ENCODE results near the gene DNAH17.
"Not testable (repeated sequence)": the region's sequence is repeated elsewhere in the genome, so short reads cannot be mapped to it uniquely, and the experiment has no call there.

Gene DNAH17

DNA sequence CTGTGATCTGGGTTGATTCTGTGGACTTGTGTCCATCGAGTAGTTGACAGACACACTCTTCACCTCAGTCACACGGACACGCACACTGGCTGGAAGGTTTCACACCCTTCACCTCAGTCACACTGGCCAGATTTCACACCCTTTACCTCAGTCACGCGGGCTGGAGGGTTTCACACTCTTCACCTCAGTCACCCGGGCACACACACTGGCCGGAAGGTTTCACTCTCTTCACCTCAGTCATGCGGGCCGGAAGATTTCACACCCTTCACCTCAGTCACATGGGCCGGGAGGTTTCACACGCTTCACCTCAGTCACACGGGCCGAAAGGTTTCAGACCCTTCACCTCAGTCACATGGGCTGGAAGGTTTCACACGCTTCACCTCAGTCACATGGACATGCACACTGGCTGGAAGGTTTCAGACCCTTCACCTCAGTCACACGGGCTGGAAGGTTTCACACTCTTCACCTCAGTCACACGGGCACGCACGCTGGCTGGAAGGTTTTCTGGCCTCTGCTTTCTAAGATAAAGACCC is 102.5 kb downstream of the DNAH17 start:
- no peak for FAIRE-seq

GRCh38 chr17:78473951-78474613 is 103.1 kb downstream of the DNAH17 start:
- no peak for FAIRE-seq

DNA sequence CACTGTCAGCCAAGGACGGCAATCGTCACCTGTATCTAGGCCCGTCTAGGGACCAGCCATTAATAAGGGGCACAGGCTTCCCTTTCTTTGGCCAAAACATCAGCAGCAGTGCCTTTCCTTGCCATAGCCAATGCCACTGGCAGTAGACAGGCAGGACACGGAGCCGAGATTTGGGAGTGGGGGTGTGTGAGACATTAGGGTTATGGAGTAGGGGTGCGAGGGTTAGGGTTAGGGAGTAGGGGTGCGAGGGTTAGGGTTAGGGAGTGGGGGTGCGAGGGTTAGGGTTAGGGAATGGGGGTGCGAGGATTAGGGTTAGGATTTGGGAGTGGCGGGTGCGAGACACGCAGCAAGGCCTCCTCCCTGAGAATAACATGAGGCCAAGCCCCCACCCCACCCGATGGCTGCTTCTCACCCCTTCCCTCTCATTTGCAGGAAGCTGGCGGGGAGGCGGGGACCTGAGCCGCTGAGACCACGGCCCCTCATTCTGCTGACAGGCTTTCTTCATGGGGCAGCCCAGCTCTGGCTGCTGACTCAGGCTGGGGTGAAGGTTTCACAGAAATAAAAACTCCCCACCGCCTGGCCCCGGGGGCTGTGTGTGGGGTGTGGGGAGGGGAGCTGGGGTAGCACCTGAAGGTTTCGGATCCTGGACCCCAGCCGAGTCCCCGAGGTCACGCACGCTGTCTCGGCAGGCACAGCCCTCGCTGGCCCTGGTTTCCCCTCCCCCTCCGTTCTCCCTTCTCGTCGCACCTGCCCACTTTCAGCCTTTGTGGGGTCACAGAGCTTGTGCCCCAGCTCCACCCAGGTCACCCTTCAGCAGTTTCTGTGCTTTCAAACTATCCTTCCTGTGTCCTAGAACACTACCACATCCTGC is 104.9 kb downstream of the DNAH17 start:
- FAIRE-seq = no peak

DNA sequence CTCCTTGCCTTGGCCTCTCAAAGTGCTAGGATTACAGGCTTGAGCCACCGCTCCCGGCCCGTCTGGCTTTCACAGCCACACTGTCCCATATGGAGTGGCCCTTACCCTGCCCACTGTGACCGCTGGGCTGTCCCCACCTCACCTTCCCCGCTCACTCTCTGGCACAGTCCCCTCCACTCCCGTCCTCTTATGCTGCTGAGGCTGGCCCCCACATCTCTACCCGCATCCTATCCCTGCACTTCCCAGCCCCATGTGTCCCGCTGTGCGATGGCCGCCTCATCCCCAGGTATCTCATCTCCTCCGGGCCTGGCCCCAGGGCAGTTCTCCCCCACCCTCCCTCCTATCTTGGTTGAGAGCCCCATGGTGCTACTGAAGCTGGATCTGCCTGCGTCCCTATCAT is 105.6 kb downstream of the DNAH17 start:
- FAIRE-seq = no peak

DNA sequence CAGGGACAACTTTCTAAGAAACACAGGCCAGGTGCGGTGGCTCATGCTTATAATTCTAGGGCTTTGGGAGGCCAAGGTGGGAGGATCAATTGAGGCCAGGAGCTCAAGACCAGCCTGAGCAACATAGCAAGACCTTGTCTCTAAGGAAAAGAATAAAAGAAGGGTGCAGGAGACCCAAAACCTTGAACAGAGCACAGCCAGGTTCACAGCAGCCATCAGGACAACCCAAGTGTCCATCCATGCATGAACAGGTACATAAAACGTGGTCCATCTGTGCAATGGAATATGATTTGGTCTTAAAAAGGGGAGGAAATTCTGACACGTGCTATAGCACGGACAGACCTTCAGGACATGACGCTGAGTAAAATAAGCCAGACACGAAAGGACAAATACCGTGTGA is 107.8 kb downstream of the DNAH17 start:
- FAIRE-seq = no peak

GRCh38 chr17:78468366-78468765 is 108.8 kb downstream of the DNAH17 start:
- FAIRE-seq = no peak

GRCh38 chr17:78466786-78467715 is 110.1 kb downstream of the DNAH17 start:
- no peak for FAIRE-seq

DNA sequence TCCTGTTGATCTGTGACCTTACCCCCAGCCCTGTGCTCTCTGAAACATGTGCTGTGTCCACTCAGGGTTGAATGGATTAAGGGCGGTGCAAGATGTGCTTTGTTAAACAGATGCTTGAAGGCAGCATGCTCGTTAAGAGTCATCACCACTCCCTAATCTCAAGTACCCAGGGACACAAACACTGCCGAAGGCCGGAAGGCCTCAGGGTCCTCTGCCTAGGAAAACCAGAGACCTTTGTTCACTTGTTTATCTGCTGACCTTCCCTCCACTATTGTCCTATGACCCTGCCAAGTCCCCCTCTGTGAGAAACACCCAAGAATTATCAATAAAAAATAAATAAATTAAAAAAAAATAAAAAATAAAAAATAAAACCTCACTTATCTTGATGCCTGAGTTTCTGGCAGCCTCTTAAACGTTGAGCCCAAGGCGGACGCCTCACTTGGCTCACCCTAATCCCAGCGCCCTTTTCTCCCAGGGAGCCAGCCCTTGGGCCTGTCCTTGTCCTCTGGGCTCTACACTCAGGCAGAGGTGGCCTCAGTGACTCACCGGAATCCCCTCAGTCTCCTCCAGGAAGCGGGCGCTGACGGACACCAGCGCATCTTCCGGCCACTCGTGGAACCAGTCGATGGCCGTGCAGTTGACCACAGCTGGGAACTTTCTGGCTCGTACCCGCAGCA is 110.9 kb downstream of the DNAH17 start:
- FAIRE-seq = not testable (repeated sequence)

GRCh38 chr17:78462148-78462547 is 115.0 kb downstream of the DNAH17 start:
- no peak for FAIRE-seq

DNA sequence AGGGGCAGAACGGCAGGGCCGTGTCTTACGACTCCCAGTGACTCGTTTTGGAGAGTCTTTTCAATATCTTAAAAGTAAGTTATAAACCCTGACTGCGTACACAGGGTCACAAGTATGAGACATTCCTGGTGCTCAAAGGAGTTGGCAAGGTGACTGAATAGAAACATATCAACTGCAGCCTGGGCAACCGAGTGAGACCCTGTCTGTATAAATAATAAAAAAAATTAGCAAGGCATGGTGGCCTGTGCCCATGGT is 115.5 kb downstream of the DNAH17 start:
- FAIRE-seq = no peak

- FAIRE-seq = no peak
Observed at GRCh38 chr17:78460951-78461798, 116.0 kb downstream of the DNAH17 start.

GRCh38 chr17:78460176-78460675 is 117.0 kb downstream of the DNAH17 start:
- FAIRE-seq = no peak

GRCh38 chr17:78459696-78460095 is 117.5 kb downstream of the DNAH17 start:
- FAIRE-seq = no peak

- no peak for FAIRE-seq
Observed at GRCh38 chr17:78458736-78459335, 118.4 kb downstream of the DNAH17 start.

DNA sequence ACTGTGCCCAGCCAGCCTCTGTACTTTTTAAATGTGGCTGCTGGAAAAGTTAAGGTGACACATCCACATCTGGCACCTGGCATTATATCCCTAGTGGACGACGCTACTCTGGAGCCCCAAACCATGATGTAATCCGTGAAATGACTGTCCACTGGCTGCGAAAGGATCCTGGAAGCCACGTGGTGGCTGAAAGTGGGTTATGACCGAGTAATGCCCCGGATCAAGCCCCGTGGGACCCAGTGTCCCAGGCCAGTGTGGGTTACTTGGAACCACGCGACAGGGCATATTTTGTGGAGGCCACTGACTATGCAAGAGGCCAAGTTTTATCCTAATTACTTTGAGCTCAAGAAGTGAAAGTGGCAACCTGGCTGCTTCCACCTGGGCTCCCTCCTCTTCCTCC is 119.1 kb downstream of the DNAH17 start:
- FAIRE-seq = no peak

DNA sequence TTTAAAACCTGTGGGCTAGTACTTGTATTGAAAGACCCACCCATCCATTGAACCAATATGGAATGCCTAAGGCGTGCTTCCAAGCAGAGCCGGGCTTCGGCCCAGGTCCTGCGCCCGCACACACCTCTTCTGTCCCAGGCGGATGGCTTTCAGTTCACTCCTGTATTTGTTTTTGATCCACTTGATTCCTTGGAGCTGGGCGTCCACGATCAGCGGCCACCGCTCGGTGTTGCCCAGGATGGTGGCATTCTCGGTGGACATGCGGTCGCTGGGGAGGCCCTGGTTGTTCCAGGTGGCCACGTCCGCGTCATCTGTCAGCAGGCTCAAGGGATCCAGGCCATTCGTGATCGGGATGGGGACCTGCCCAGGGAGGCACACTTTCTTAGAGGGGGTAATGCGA is 122.8 kb downstream of the DNAH17 start:
- FAIRE-seq = no peak

DNA sequence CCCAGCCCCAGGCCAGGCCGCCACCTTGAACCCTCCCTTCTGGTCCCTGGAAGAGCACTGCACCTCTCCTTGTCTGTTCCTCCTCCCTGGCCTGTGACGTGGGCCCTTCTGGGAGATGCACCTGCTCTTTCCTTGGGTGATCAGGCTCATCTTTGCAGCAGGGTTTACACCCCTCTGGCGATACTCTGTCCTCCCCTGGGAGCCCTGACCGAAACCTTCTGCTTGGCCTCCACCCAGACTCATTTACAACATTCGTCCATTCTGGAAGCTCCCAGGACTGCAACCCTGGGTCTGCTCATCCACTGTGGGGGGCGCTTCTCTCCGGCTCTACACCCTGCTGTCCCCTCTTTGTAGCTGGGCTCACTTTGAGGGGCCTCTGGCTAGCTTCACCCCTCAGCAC is 125.4 kb downstream of the DNAH17 start:
- no peak for FAIRE-seq

DNA sequence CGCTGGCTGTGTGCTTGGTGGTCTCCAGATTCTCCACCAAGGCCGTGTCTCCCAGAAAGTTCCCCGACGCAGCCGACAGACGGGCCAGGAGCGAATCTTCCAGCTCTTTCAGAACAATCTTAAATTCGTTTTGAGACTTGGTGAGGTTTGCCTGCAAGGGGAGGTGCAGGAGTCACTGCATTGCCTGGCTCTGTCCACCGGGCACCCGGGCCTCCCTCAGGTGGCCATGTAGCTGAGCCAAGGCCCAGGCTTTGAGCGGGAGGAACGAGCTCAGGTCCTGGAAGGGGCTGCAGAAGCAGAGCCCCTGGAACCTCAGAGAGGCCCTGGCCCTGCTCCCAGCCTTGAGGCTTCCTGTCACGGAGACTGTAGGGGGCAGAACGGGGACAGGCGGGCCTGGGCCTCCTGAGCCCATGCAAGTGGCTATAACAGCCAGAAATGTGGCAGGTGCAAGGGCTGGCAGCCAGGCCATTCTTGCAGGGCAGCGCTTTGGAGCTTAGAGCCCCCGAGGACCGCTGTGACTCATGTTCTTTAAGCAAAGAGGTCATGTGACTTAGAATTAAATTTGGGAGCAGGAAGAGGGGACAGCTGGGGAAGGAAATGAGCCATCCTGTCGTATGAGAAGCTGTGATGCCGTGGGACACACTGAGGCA is 126.4 kb downstream of the DNAH17 start:
- no peak for FAIRE-seq

- FAIRE-seq = no peak
Observed at GRCh38 chr17:78449983-78450595, 127.1 kb downstream of the DNAH17 start.

DNA sequence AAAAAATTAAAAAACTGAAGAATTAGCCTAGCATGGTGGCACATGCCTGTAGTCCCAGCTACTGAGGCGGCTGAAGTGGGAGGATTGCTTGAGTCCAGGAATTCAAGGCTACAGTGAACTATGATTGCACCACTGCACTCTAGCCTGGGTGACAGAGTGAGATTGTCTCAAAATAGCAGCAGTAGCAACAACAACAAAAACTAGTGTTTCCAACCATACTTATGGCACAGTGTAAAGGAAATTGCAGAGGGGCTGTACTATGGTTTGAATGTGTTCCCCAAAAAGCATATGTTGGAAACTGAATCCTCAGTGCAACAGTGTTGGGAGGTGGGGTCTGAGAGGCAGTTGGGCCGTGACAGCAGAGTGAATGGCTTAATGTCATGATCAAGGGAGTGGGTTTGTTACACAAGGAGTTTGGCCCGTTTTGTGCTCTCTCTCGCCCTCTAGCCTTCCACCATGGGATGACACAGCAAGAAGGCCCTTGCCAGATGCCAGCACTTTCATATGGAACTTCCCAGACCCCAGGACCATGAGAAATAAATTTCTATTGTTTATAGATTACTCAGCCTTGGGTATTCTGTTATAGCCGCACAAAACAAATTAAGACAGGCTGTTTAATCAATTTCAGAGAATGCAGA is 128.7 kb downstream of the DNAH17 start:
- FAIRE-seq = no peak

All from G401.6 (cell line).